ENCODE results near the gene KCNA5.

Gene KCNA5

GRCh38 chr12:5094986-5095385 is 51.3 kb downstream of the KCNA5 start:
- no peak for TF ChIP-seq CTCF (IDR thresholded peaks at IDR 0.05; ENCODE audit: low read depth, low read length, missing control alignments)
- no peak for DNase-seq
- Histone ChIP-seq H3K27ac (no peak overlapping the region), H3K27me3 (replicated peaks) (no peaks in the 10 kb centered on the region), H3K4me3 (ENCODE audit: low read depth, low read length) (no peak overlapping the region), H3K36me3 (replicated peaks) (no peaks in the 10 kb centered on the region)
- in situ Hi-C loops (cut with HindIII; ENCODE audit: low pct_ligation_motif_present, low sequenced_read_pairs) = no loop called here

All from brain microvascular endothelial cell (primary cell).